ENCODE data around the gene CRYBB2.

- TF ChIP-seq CTCF (IDR thresholded peaks at IDR 0.05): no peak
- no peak for TF ChIP-seq REST (IDR thresholded peaks at IDR 0.05; ENCODE audit: insufficient read depth in 1 of 2, low read depth in 2 of 2, low read length in 1 of 2)
Measured at GRCh38 chr22:25187469-25187868, 32.0 kb upstream of the CRYBB2 start.
